ENCODE measurements around the gene CPTP. TPM values are rescaled to one million over a fixed set of nuclear protein-coding genes. Genes with fewer than 3 reads are reported as not detected.

The CPTP gene
- polyA plus RNA-seq, 3 donors = 6.4 to 7.7 (median 7.4) TPM

GRCh38 chr1:1345860-1346500, 21.4 kb downstream of the CPTP start:
- no peak for TF ChIP-seq CTCF (IDR thresholded peaks at IDR 0.05)
- Mint-ChIP-seq H3K36me3 (peaks cover 4 to 9% of the 10 kb centered on the region in 2 donors), H3K27me3 (ENCODE audit: low read depth in 3 of 3) (peaks cover under 1 to 11% (median 2%) of the 10 kb centered on the region in 3 donors), H3K9me3 (no peaks in the 10 kb centered on the region), H3K4me1 (peaks cover 16% of the 10 kb centered on the region), H3K4me3 (no peak overlapping the region), H3K27ac (no peak overlapping the region)
- no peak overlapping the region for H3K4me3 ChIP-seq (replicated peaks in 1 of 3; ENCODE audit: low read depth in 2 of 3, low read length in 3 of 3)
- WGBS (ENCODE audit: insufficient coverage) = 96% methylated on average over 3 of the region's 12 CpGs
- intact Hi-C loops (cut with micrococcal nuclease) = no loop called here
- peaks cover 0 to 8% of the 10 kb centered on the region in 2 donors for H3K36me3 ChIP-seq (replicated peaks in 1 of 2; ENCODE audit: control insufficient read depth in 1 of 2, insufficient read depth in 2 of 2, low read length in 2 of 2)
- H2AFZ ChIP-seq (ENCODE audit: insufficient read depth, low read depth, low read length, poor library complexity, severe bottlenecking) = no peak overlapping the region
- no peaks in the 10 kb centered on the region for H3K27me3 ChIP-seq (ENCODE audit: control insufficient read depth in 2 of 2, insufficient read depth in 2 of 2, low read length in 2 of 2)
- no peak overlapping the region for H3K27ac ChIP-seq (ENCODE audit: low read depth in 1 of 2, low read length in 2 of 2)
- no peak overlapping the region for H3K9ac ChIP-seq (ENCODE audit: insufficient read depth, low read length, poor library complexity, severe bottlenecking)
- H3K4me1 ChIP-seq (ENCODE audit: control insufficient read depth in 1 of 2, insufficient read depth in 2 of 2, low read length in 2 of 2) = peaks cover 11 to 17% of the 10 kb centered on the region in 2 donors
- no peaks in the 10 kb centered on the region for H3K9me3 ChIP-seq (replicated peaks in 1 of 2; ENCODE audit: control insufficient read depth in 1 of 2, insufficient read depth in 1 of 2, low read length in 2 of 2)
- DNase-seq = no peak
- H4K20me1 ChIP-seq (ENCODE audit: insufficient read depth, low read length) = peaks cover 44% of the 10 kb centered on the region
- H3K4me2 ChIP-seq (replicated peaks; ENCODE audit: extremely low read depth, low read length, poor library complexity, severe bottlenecking) = no peak overlapping the region
- H3K79me2 ChIP-seq (ENCODE audit: insufficient read depth, low read length) = peaks cover 28% of the 10 kb centered on the region

GRCh38 chr1:1346501-1346890, 21.9 kb downstream of the CPTP start:
- Mint-ChIP-seq H3K4me3 (no peak overlapping the region), H3K36me3 (peaks cover 0 to 4% of the 10 kb centered on the region in 2 donors), H3K27me3 (ENCODE audit: low read depth in 3 of 3) (peaks cover under 1 to 14% (median 5%) of the 10 kb centered on the region in 3 donors), H3K4me1 (peaks cover 16% of the 10 kb centered on the region), H3K9me3 (no peaks in the 10 kb centered on the region), H3K27ac (peak overlapping the region in 1 of 7 donors; percentile 27)
- H4K20me1 ChIP-seq (ENCODE audit: insufficient read depth, low read length) = peaks cover 44% of the 10 kb centered on the region
- no peak for TF ChIP-seq CTCF (IDR thresholded peaks at IDR 0.05)
- no peak for DNase-seq
- H3K4me3 ChIP-seq (replicated peaks in 1 of 3; ENCODE audit: low read depth in 2 of 3, low read length in 3 of 3) = no peak overlapping the region
- H3K27me3 ChIP-seq (ENCODE audit: control insufficient read depth in 2 of 2, insufficient read depth in 2 of 2, low read length in 2 of 2) = peaks cover 0 to under 1% of the 10 kb centered on the region in 2 donors
- no peak overlapping the region for H2AFZ ChIP-seq (ENCODE audit: insufficient read depth, low read depth, low read length, poor library complexity, severe bottlenecking)
- peaks cover 11 to 17% of the 10 kb centered on the region in 2 donors for H3K4me1 ChIP-seq (ENCODE audit: control insufficient read depth in 1 of 2, insufficient read depth in 2 of 2, low read length in 2 of 2)
- no peak overlapping the region for H3K9ac ChIP-seq (ENCODE audit: insufficient read depth, low read length, poor library complexity, severe bottlenecking)
- no peak overlapping the region for H3K27ac ChIP-seq (ENCODE audit: low read depth in 1 of 2, low read length in 2 of 2)
- peaks cover 0 to 3% of the 10 kb centered on the region in 2 donors for H3K36me3 ChIP-seq (replicated peaks in 1 of 2; ENCODE audit: control insufficient read depth in 1 of 2, insufficient read depth in 2 of 2, low read length in 2 of 2)
- no peak overlapping the region for H3K4me2 ChIP-seq (replicated peaks; ENCODE audit: extremely low read depth, low read length, poor library complexity, severe bottlenecking)
- H3K9me3 ChIP-seq (replicated peaks in 1 of 2; ENCODE audit: control insufficient read depth in 1 of 2, insufficient read depth in 1 of 2, low read length in 2 of 2) = no peaks in the 10 kb centered on the region
- H3K79me2 ChIP-seq (ENCODE audit: insufficient read depth, low read length) = peaks cover 28% of the 10 kb centered on the region
- intact Hi-C loops (cut with micrococcal nuclease) = no loop called here
- 95% methylated on average over 8 of the region's 10 CpGs for WGBS (ENCODE audit: insufficient coverage)
